Trophoblast cell (in vitro differentiated cells and primary cell): ENCODE data around the gene PELI3.
A peak's percentile ranks its signal among the peaks of the same experiment; 100 is the strongest.

Experiments
- DNase-seq, 2 donors: peaks; one replicate each; pipeline ENCODE4 v3.0.0-alpha.2; 2016
- H2AFZ ChIP-seq: 2 replicates; pipeline ENCODE4 v1.6.1; 2013; ENCODE audit warnings: low read length, moderate library complexity, mild to moderate bottlenecking; ENCODE audit not compliant: insufficient read depth, poor library complexity
- H2AK5ac ChIP-seq: 2 replicates; pipeline ENCODE4 v1.6.1; 2013; ENCODE audit warnings: mild to moderate bottlenecking, low read length
- H2BK120ac ChIP-seq: 2 replicates; pipeline ENCODE4 v1.6.1; 2013; ENCODE audit warnings: low read length, mild to moderate bottlenecking, moderate library complexity; ENCODE audit not compliant: insufficient read depth, poor library complexity
- H2BK12ac ChIP-seq: 2 replicates; pipeline ENCODE4 v1.6.1; 2013; ENCODE audit warnings: mild to moderate bottlenecking, low read length, moderate library complexity
- H2BK5ac ChIP-seq: 2 replicates; pipeline ENCODE4 v1.6.1; 2013; ENCODE audit warnings: low read length, low read depth, moderate library complexity, mild to moderate bottlenecking; ENCODE audit not compliant: poor library complexity
- H3K14ac ChIP-seq: 2 replicates; pipeline ENCODE4 v1.6.1; 2013; ENCODE audit warnings: mild to moderate bottlenecking, low read length
- H3K18ac ChIP-seq: 2 replicates; pipeline ENCODE4 v1.6.1; 2013; ENCODE audit warnings: mild to moderate bottlenecking, low read length
- H3K23ac ChIP-seq: 2 replicates; pipeline ENCODE4 v1.6.1; 2013; ENCODE audit warnings: low read length
- H3K27ac ChIP-seq: 2 replicates; pipeline ENCODE4 v1.5.1; 2013; ENCODE audit warnings: low read depth, mild to moderate bottlenecking, inconsistent platforms, low read length, moderate library complexity
- H3K27me3 ChIP-seq: 2 replicates; pipeline ENCODE4 v1.6.1; 2013; ENCODE audit warnings: inconsistent platforms, mild to moderate bottlenecking, low read length, moderate library complexity; ENCODE audit not compliant: insufficient read depth
- H3K36me3 ChIP-seq, 2 experiments: 1 replicate in 1 of 2; 2 replicates in 1 of 2; pipeline ENCODE4 v1.6.1; 2013; ENCODE audit warnings: low read length in 2 of 2, mild to moderate bottlenecking in 2 of 2, moderate library complexity in 1 of 2; ENCODE audit not compliant: insufficient read depth in 2 of 2, control insufficient read depth in 1 of 2
- H3K4ac ChIP-seq: 2 replicates; pipeline ENCODE4 v1.6.1; 2013; ENCODE audit warnings: low read depth, mild to moderate bottlenecking, low read length, moderate library complexity
- H3K4me1 ChIP-seq, 2 experiments: 1 replicate in 1 of 2; 2 replicates in 1 of 2; pipeline ENCODE4 v1.6.1; 2013; ENCODE audit warnings: low read length in 2 of 2, mild to moderate bottlenecking in 2 of 2, moderate library complexity in 1 of 2; ENCODE audit not compliant: insufficient read depth in 2 of 2, control insufficient read depth in 1 of 2
- H3K4me2 ChIP-seq: 2 replicates; pipeline ENCODE4 v1.6.1; 2013; ENCODE audit warnings: inconsistent platforms, mild to moderate bottlenecking, low read length, moderate library complexity
- H3K4me3 ChIP-seq: 2 replicates; pipeline ENCODE4 v1.5.1; 2013; ENCODE audit warnings: mild to moderate bottlenecking, low read depth, low read length, inconsistent platforms
- H3K79me1 ChIP-seq: one replicate; pipeline ENCODE4 v1.6.1; 2013; ENCODE audit warnings: low read length
- H3K79me2 ChIP-seq: 2 replicates; pipeline ENCODE4 v1.6.1; 2013; ENCODE audit warnings: low read length, mild to moderate bottlenecking; ENCODE audit not compliant: control insufficient read depth, insufficient read depth, poor library complexity
- H3K9ac ChIP-seq: 2 replicates; pipeline ENCODE4 v1.6.1; 2013; ENCODE audit warnings: mild to moderate bottlenecking, low read length
- H3K9me3 ChIP-seq: 2 replicates; pipeline ENCODE4 v1.6.1; 2013; ENCODE audit warnings: low read depth, mild to moderate bottlenecking, control low read depth, inconsistent platforms, low read length; ENCODE audit not compliant: insufficient read depth
- H4K12ac ChIP-seq: 2 replicates; pipeline ENCODE4 v1.6.1; 2013; ENCODE audit warnings: low read depth, mild to moderate bottlenecking, low read length, moderate library complexity
- H4K8ac ChIP-seq: 2 replicates; pipeline ENCODE4 v1.6.1; 2013; ENCODE audit warnings: low read depth, mild to moderate bottlenecking, low read length, moderate library complexity
- H4K91ac ChIP-seq: one replicate; pipeline ENCODE4 v1.6.1; 2013; ENCODE audit warnings: low read depth, mild to moderate bottlenecking, low read length, moderate library complexity
- WGBS: extraction: QIAGEN DNeasy Blood & Tissue Kit; methylation state at CpG from one replicate; pipeline ENCODE4 v1.1.7; 2013; ENCODE audit warnings: missing lambda C conversion rate; ENCODE audit not compliant: insufficient read length, insufficient coverage; ENCODE audit errors: extremely low coverage; 5-methylcytosine and 5-hydroxymethylcytosine counted together

PELI3 gene

GRCh38 chr11:66478729-66479393 lies 12.2 kb downstream of the PELI3 start:
- peak overlapping the region; percentile 94 for H3K9ac ChIP-seq
- H2BK120ac ChIP-seq, result peak overlapping the region; percentile 81
- peak overlapping the region; percentile 94 for H3K14ac ChIP-seq
- no CpG with 5 or more reads among the region's 8 CpGs for WGBS
- peaks cover 9% of the 10 kb centered on the region for H3K79me2 ChIP-seq
- H2AFZ ChIP-seq, result peak overlapping the region; percentile 98
- H2AK5ac ChIP-seq, result peak overlapping the region; percentile 92
- peak overlapping the region; percentile 86 for H3K4me3 ChIP-seq
- peak overlapping the region; percentile 95 for H4K12ac ChIP-seq
- H2BK5ac ChIP-seq, result peak overlapping the region; percentile 76
- H3K9me3 ChIP-seq, result no peaks in the 10 kb centered on the region
- H3K18ac ChIP-seq, result peak overlapping the region; percentile 93
- H3K4ac ChIP-seq, result peak overlapping the region; percentile 93
- H4K8ac ChIP-seq, result peak overlapping the region; percentile 96
- peak overlapping the region; percentile 86 for H3K27ac ChIP-seq
- peaks cover 14% of the 10 kb centered on the region for H3K79me1 ChIP-seq
- H4K91ac ChIP-seq, result peak overlapping the region; percentile 89
- H3K4me2 ChIP-seq, result peak overlapping the region; percentile 95
- H3K27me3 ChIP-seq, result no peaks in the 10 kb centered on the region
- peak overlapping the region; percentile 53 for H2BK12ac ChIP-seq
- DNase-seq, result peak in 1 of 2 donors; percentile 61
- peaks cover 4 to 16% of the 10 kb centered on the region in 2 experiments for H3K36me3 ChIP-seq
- H3K23ac ChIP-seq, result no peak overlapping the region
- H3K4me1 ChIP-seq, result peaks cover 4 to 13% of the 10 kb centered on the region in 2 experiments

GRCh38 chr11:66479394-66480116 lies 12.8 kb downstream of the PELI3 start:
- Histone ChIP-seq H3K23ac (no peak overlapping the region), H2BK12ac (peak overlapping the region; percentile 53), H2BK120ac (peak overlapping the region; percentile 81), H3K27ac (peak overlapping the region; percentile 86), H3K4ac (peak overlapping the region; percentile 93), H2AK5ac (peak overlapping the region; percentile 92), H3K9ac (peak overlapping the region; percentile 94), H3K79me2 (peaks cover 9% of the 10 kb centered on the region), H3K4me3 (peak overlapping the region; percentile 86), H3K36me3 (peaks cover 6 to 10% of the 10 kb centered on the region in 2 experiments), H3K4me2 (peak overlapping the region; percentile 95), H3K27me3 (no peaks in the 10 kb centered on the region), H3K14ac (peak overlapping the region; percentile 94), H3K9me3 (no peaks in the 10 kb centered on the region), H2AFZ (peak overlapping the region; percentile 98), H3K4me1 (peaks cover 4 to 13% of the 10 kb centered on the region in 2 experiments), H3K79me1 (peaks cover 14% of the 10 kb centered on the region), H3K18ac (peak overlapping the region; percentile 93), H4K8ac (peak overlapping the region; percentile 96), H4K12ac (peak overlapping the region; percentile 95), H2BK5ac (peak overlapping the region; percentile 76), H4K91ac (peak overlapping the region; percentile 89)
- WGBS, result no CpG with 5 or more reads among the region's 34 CpGs
- DNase-seq, result peak; percentile 33 to 58

GRCh38 chr11:66480117-66480938 lies 13.6 kb downstream of the PELI3 start, which contains the start of gene DPP3:
Gene DPP3, plus strand, starts transcription at chr11:66480434. Its CDS starts 1,767 bp downstream, at chr11:66482201.
- Histone ChIP-seq H3K9ac (peak within 1 kb of the TSS; percentile 94), H2BK5ac (peak within 1 kb of the TSS; percentile 76), H2BK12ac (peak within 1 kb of the TSS; percentile 53), H3K27me3 (no peaks in the 10 kb centered on the region), H4K8ac (peak within 1 kb of the TSS; percentile 96), H2AFZ (peak within 1 kb of the TSS; percentile 98), H3K9me3 (no peaks in the 10 kb centered on the region), H4K91ac (peak within 1 kb of the TSS; percentile 89), H4K12ac (peak within 1 kb of the TSS; percentile 95), H3K4me3 (peak within 1 kb of the TSS; percentile 86), H2BK120ac (peak within 1 kb of the TSS; percentile 81), H3K36me3 (peaks cover 12 to 15% of the 10 kb centered on the region in 2 experiments), H3K18ac (peak within 1 kb of the TSS; percentile 93), H3K14ac (peak within 1 kb of the TSS; percentile 94), H3K27ac (peak within 1 kb of the TSS; percentile 86), H3K23ac (no peak within 1 kb of the TSS), H2AK5ac (peak within 1 kb of the TSS; percentile 92), H3K79me2 (peaks cover 9% of the 10 kb centered on the region), H3K4me1 (peaks cover 4 to 13% of the 10 kb centered on the region in 2 experiments), H3K79me1 (peaks cover 14% of the 10 kb centered on the region), H3K4ac (peak within 1 kb of the TSS; percentile 93), H3K4me2 (peak within 1 kb of the TSS; percentile 95)
- DNase-seq, result peak; percentile 95 to 98
- no CpG with 5 or more reads among the region's 62 CpGs for WGBS

GRCh38 chr11:66484806-66485380 lies 18.2 kb downstream of the PELI3 start:
- Histone ChIP-seq H3K4me3 (no peak overlapping the region), H2BK120ac (no peak overlapping the region), H2BK12ac (no peak overlapping the region), H4K12ac (no peak overlapping the region), H3K4me1 (peaks cover 0 to 4% of the 10 kb centered on the region in 2 experiments), H3K36me3 (peaks cover 37 to 42% of the 10 kb centered on the region in 2 experiments), H4K8ac (no peak overlapping the region), H3K79me1 (peaks cover 6% of the 10 kb centered on the region), H3K23ac (no peak overlapping the region), H2BK5ac (no peak overlapping the region), H3K14ac (no peak overlapping the region), H2AFZ (no peak overlapping the region), H2AK5ac (no peak overlapping the region), H3K4ac (no peak overlapping the region), H3K9ac (no peak overlapping the region), H3K9me3 (no peaks in the 10 kb centered on the region), H3K79me2 (peaks cover under 1% of the 10 kb centered on the region), H3K18ac (no peak overlapping the region), H3K27ac (no peak overlapping the region), H4K91ac (no peak overlapping the region), H3K27me3 (no peaks in the 10 kb centered on the region), H3K4me2 (no peak overlapping the region)
- DNase-seq, result no peak
- WGBS, result no CpG with 5 or more reads among the region's 7 CpGs
